ENCODE measurements around the gene CNTN4.

GRCh38 chr3:2156244-2156847, 57.7 kb downstream of the CNTN4 start:
- TF ChIP-seq, protein P1, sequence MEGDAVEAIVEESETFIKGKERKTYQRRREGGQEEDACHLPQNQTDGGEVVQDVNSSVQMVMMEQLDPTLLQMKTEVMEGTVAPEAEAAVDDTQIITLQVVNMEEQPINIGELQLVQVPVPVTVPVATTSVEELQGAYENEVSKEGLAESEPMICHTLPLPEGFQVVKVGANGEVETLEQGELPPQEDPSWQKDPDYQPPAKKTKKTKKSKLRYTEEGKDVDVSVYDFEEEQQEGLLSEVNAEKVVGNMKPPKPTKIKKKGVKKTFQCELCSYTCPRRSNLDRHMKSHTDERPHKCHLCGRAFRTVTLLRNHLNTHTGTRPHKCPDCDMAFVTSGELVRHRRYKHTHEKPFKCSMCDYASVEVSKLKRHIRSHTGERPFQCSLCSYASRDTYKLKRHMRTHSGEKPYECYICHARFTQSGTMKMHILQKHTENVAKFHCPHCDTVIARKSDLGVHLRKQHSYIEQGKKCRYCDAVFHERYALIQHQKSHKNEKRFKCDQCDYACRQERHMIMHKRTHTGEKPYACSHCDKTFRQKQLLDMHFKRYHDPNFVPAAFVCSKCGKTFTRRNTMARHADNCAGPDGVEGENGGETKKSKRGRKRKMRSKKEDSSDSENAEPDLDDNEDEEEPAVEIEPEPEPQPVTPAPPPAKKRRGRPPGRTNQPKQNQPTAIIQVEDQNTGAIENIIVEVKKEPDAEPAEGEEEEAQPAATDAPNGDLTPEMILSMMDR (IDR thresholded peaks at IDR 0.05): peak; percentile 96
- no peak for TF ChIP-seq EZH2phosphoT487 (IDR thresholded peaks at IDR 0.05)
- no peak for TF ChIP-seq EZH2 (IDR thresholded peaks at IDR 0.05)
